ENCODE results near the gene CDH8. TPM values are rescaled to one million over a fixed set of nuclear protein-coding genes. Genes with fewer than 3 reads are reported as not detected.

Gene CDH8
- total and polyA plus RNA-seq, 2 donors (not counting 1 experiment from before 2014, with no cell fraction given), result not detected

GRCh38 chr16:62034231-62035114 is 1.8 kb downstream of the CDH8 start:
- ChIA-PET CTCF (no interaction called here), POLR2A (no interaction called here)
- Mint-ChIP-seq H3K27me3 (peaks cover 19% of the 10 kb centered on the region), H3K27ac (no peak overlapping the region), H3K4me3 (no peak overlapping the region), H3K4me1 (no peaks in the 10 kb centered on the region), H3K9me3 (ENCODE audit: insufficient read depth) (no peaks in the 10 kb centered on the region)
- H3K9ac ChIP-seq (ENCODE audit: low read length), result no peak overlapping the region
- H3K27ac ChIP-seq (ENCODE audit: low read length in 2 of 2), result no peak overlapping the region
- no peak for DNase-seq
- no peak overlapping the region for H3K4me2 ChIP-seq (replicated peaks; ENCODE audit: low read depth, low read length, poor library complexity, severe bottlenecking)
- 6% methylated on average over 21 of the region's 32 CpGs for WGBS (ENCODE audit: insufficient coverage)
- no peaks in the 10 kb centered on the region for H3K4me1 ChIP-seq (ENCODE audit: control insufficient read depth in 2 of 2, insufficient read depth in 2 of 2, low read length in 2 of 2)
- TF ChIP-seq EZH2 (IDR thresholded peaks at IDR 0.05; ENCODE audit: borderline replicate concordance, insufficient read depth, low read depth, low read length, poor library complexity, severe bottlenecking) (no peak), CTCF (IDR thresholded peaks at IDR 0.05) (no peak)
- no peaks in the 10 kb centered on the region for H4K20me1 ChIP-seq (ENCODE audit: control insufficient read depth, insufficient read depth, low read length, poor library complexity, severe bottlenecking)
- no peak overlapping the region for H3K4me3 ChIP-seq (ENCODE audit: control extremely low read depth in 1 of 5, extremely low read depth in 1 of 5, insufficient read depth in 1 of 5, low read depth in 2 of 5, low read length in 4 of 5)
- no peaks in the 10 kb centered on the region for H3K79me2 ChIP-seq (ENCODE audit: control insufficient read depth, insufficient read depth, low read length)
- peaks cover 0 to 25% (median 0%) of the 10 kb centered on the region in 3 donors for H3K9me3 ChIP-seq (ENCODE audit: control extremely low read depth in 1 of 3, control insufficient read depth in 2 of 3, insufficient read depth in 1 of 3, low read length in 2 of 3)
- H2AFZ ChIP-seq (ENCODE audit: insufficient read depth, low read depth, low read length, poor library complexity, severe bottlenecking), result no peak overlapping the region
- no peak for ATAC-seq (ENCODE audit: low read depth)
- intact Hi-C loops (cut with micrococcal nuclease), result no loop called here
- no peaks in the 10 kb centered on the region for H3K36me3 ChIP-seq (replicated peaks in 1 of 2; ENCODE audit: control extremely low read depth in 1 of 2, control insufficient read depth in 1 of 2, extremely low read depth in 1 of 2, insufficient read depth in 2 of 2, low read length in 1 of 2)
- peaks cover 0 to 29% (median 5%) of the 10 kb centered on the region in 4 experiments for H3K27me3 ChIP-seq (replicated peaks in 1 of 4; ENCODE audit: control extremely low read depth in 1 of 4, control insufficient read depth in 3 of 4, insufficient read depth in 4 of 4, low read length in 3 of 4)

- Mint-ChIP-seq H3K4me1 (no peaks in the 10 kb centered on the region), H3K27ac (no peak overlapping the region), H3K27me3 (peaks cover 19% of the 10 kb centered on the region), H3K9me3 (ENCODE audit: insufficient read depth) (no peaks in the 10 kb centered on the region), H3K4me3 (no peak overlapping the region)
- Histone ChIP-seq H3K4me3 (ENCODE audit: control extremely low read depth in 1 of 5, extremely low read depth in 1 of 5, insufficient read depth in 1 of 5, low read depth in 2 of 5, low read length in 4 of 5) (no peak overlapping the region), H3K27me3 (replicated peaks in 1 of 4; ENCODE audit: control extremely low read depth in 1 of 4, control insufficient read depth in 3 of 4, insufficient read depth in 4 of 4, low read length in 3 of 4) (peaks cover 0 to 29% (median 5%) of the 10 kb centered on the region in 4 experiments), H3K9ac (ENCODE audit: low read length) (no peak overlapping the region), H3K36me3 (replicated peaks in 1 of 2; ENCODE audit: control extremely low read depth in 1 of 2, control insufficient read depth in 1 of 2, extremely low read depth in 1 of 2, insufficient read depth in 2 of 2, low read length in 1 of 2) (no peaks in the 10 kb centered on the region), H3K27ac (ENCODE audit: low read length in 2 of 2) (no peak overlapping the region), H3K79me2 (ENCODE audit: control insufficient read depth, insufficient read depth, low read length) (no peaks in the 10 kb centered on the region), H3K9me3 (ENCODE audit: control extremely low read depth in 1 of 3, control insufficient read depth in 2 of 3, insufficient read depth in 1 of 3, low read length in 2 of 3) (peaks cover 0 to 25% (median 0%) of the 10 kb centered on the region in 3 donors), H2AFZ (ENCODE audit: insufficient read depth, low read depth, low read length, poor library complexity, severe bottlenecking) (no peak overlapping the region), H4K20me1 (ENCODE audit: control insufficient read depth, insufficient read depth, low read length, poor library complexity, severe bottlenecking) (no peaks in the 10 kb centered on the region), H3K4me2 (replicated peaks; ENCODE audit: low read depth, low read length, poor library complexity, severe bottlenecking) (no peak overlapping the region), H3K4me1 (ENCODE audit: control insufficient read depth in 2 of 2, insufficient read depth in 2 of 2, low read length in 2 of 2) (no peaks in the 10 kb centered on the region)
- intact Hi-C loops (cut with micrococcal nuclease), result no loop called here
- no CpG with 5 or more reads among the region's 1 CpG for WGBS (ENCODE audit: insufficient coverage)
- no peak for DNase-seq
- TF ChIP-seq EZH2 (IDR thresholded peaks at IDR 0.05; ENCODE audit: borderline replicate concordance, insufficient read depth, low read depth, low read length, poor library complexity, severe bottlenecking), result no peak
- TF ChIP-seq CTCF (IDR thresholded peaks at IDR 0.05), result no peak
- ATAC-seq (ENCODE audit: low read depth), result no peak
- CTCF ChIA-PET, result no interaction called here
- POLR2A ChIA-PET, result no interaction called here
Observed at GRCh38 chr16:62033065-62033464, 3.2 kb downstream of the CDH8 start.
